ENCODE measurements around the gene EGLN2. TPM values are rescaled to one million over a fixed set of nuclear protein-coding genes. Genes with fewer than 3 reads are reported as not detected.
"Not testable (repeated sequence)": the region's sequence is repeated elsewhere in the genome, so short reads cannot be mapped to it uniquely, and the experiment has no call there.

EGLN2 gene
- total RNA-seq, 1 donor from 2014 or later: 58.0 TPM

GRCh38 chr19:40776364-40776763 lies 22.6 kb upstream of the EGLN2 start:
- DNase-seq (ENCODE audit: low spot score): no peak

- DNase-seq (ENCODE audit: low spot score): peak; percentile 98
Observed at GRCh38 chr19:40776932-40777644, 21.9 kb upstream of the EGLN2 start.

GRCh38 chr19:40777645-40777936 lies 21.4 kb upstream of the EGLN2 start:
- no peak for DNase-seq (ENCODE audit: low spot score)

GRCh38 chr19:40777937-40778705 lies 20.9 kb upstream of the EGLN2 start, which contains the start of gene RAB4B:
TSS of gene RAB4B (plus strand) at chr19:40778247. CDS start at chr19:40778376, 129 bp downstream.
- DNase-seq (ENCODE audit: low spot score): peak; percentile 100

- DNase-seq (ENCODE audit: low spot score): peak; percentile 32
Observed at GRCh38 chr19:40778706-40779284, 20.2 kb upstream of the EGLN2 start.

- DNase-seq (ENCODE audit: low spot score): no peak
Observed at GRCh38 chr19:40780582-40780981, 18.4 kb upstream of the EGLN2 start.

GRCh38 chr19:40781140-40781539 lies 17.9 kb upstream of the EGLN2 start:
- DNase-seq (ENCODE audit: low spot score): no peak

- DNase-seq (ENCODE audit: low spot score): no peak
Observed at GRCh38 chr19:40783711-40784110, 15.3 kb upstream of the EGLN2 start.

GRCh38 chr19:40784146-40784545 lies 14.8 kb upstream of the EGLN2 start:
- DNase-seq (ENCODE audit: low spot score): not testable (repeated sequence)

GRCh38 chr19:40785526-40785925 lies 13.5 kb upstream of the EGLN2 start:
- no peak for DNase-seq (ENCODE audit: low spot score)

GRCh38 chr19:40786060-40787037 lies 12.6 kb upstream of the EGLN2 start:
- no peak for DNase-seq (ENCODE audit: low spot score)

- no peak for DNase-seq (ENCODE audit: low spot score)
Observed at GRCh38 chr19:40791349-40791748, 7.6 kb upstream of the EGLN2 start.

GRCh38 chr19:40791996-40792395 lies 7.0 kb upstream of the EGLN2 start:
- DNase-seq (ENCODE audit: low spot score): no peak

- DNase-seq (ENCODE audit: low spot score): no peak
Observed at GRCh38 chr19:40797166-40797962, 1.6 kb upstream of the EGLN2 start.

GRCh38 chr19:40797963-40798682 lies 868 bp upstream of the EGLN2 start:
- DNase-seq (ENCODE audit: low spot score): peak; percentile 74

- DNase-seq (ENCODE audit: low spot score): peak; percentile 56
Observed at GRCh38 chr19:40799558-40800338, 757 bp downstream of the EGLN2 start.

- no peak for DNase-seq (ENCODE audit: low spot score)
Observed at GRCh38 chr19:40800339-40800996, 1.5 kb downstream of the EGLN2 start.

- DNase-seq (ENCODE audit: low spot score): no peak
Observed at GRCh38 chr19:40800997-40801377, 2.0 kb downstream of the EGLN2 start.
